Measurements from ENCODE around the gene UBA52. TPM values are rescaled to one million over a fixed set of nuclear protein-coding genes. Genes with fewer than 3 reads are reported as not detected.

UBA52 gene
- total and polyA plus RNA-seq, 2 of the 13 experiments (the other 11 are each of a cell fraction or from before 2014, with no cell fraction given): 959 to 1,782 TPM

- no peak for DNase-seq (ENCODE audit: low spot score)
- BruUV-seq (replicated peaks): no TSS peak
- CTCF ChIA-PET (ENCODE audit: low intra/inter-chr PET ratio, low total read pairs): no interaction called here
Measured at GRCh38 chr19:18620311-18620710, 48.7 kb downstream of the UBA52 start.

More at GRCh38 chr19:18620311-18620710, 48.7 kb downstream of the UBA52 start:
- H3K36me3 ChIP-seq (replicated peaks in 1 of 2; ENCODE audit: control insufficient read depth in 1 of 2, insufficient read depth in 2 of 2, low read length in 2 of 2): no peaks in the 10 kb centered on the region
- no peaks in the 10 kb centered on the region for H3K27me3 ChIP-seq (ENCODE audit: control insufficient read depth in 1 of 2, insufficient read depth in 2 of 2, low read length in 2 of 2)
- POLR2A ChIA-PET: no interaction called here
- H3K4me2 ChIP-seq (ENCODE audit: low read depth, low read length): no peak overlapping the region
- no peak overlapping the region for H3K4me3 ChIP-seq (replicated peaks in 1 of 3; ENCODE audit: insufficient read depth in 1 of 3, low read depth in 2 of 3, low read length in 3 of 3)
- H3K9me3 ChIP-seq (ENCODE audit: low read length): no peaks in the 10 kb centered on the region
- no peak for FAIRE-seq
- intact Hi-C loops (cut with micrococcal nuclease; ENCODE audit: unreplicated experiment): no loop called here
- TF ChIP-seq FOXP4 (CRISPR knock-in tag; IDR thresholded peaks at IDR 0.05) (no peak), NR2C2 (CRISPR knock-in tag; IDR thresholded peaks at IDR 0.05; ENCODE audit: borderline replicate concordance) (no peak), ZNF224 (CRISPR knock-in tag; IDR thresholded peaks at IDR 0.05) (no peak), ZNF746 (CRISPR knock-in tag; IDR thresholded peaks at IDR 0.05) (no peak), NPAS2 (CRISPR knock-in tag; IDR thresholded peaks at IDR 0.05; ENCODE audit: borderline replicate concordance) (no peak), ARNT2 (CRISPR knock-in tag; IDR thresholded peaks at IDR 0.05; ENCODE audit: low read depth) (no peak), ZSCAN25 (CRISPR knock-in tag; IDR thresholded peaks at IDR 0.05) (no peak), ZNF329 (CRISPR knock-in tag; IDR thresholded peaks at IDR 0.05; ENCODE audit: low read depth) (no peak), ZFP91 (CRISPR knock-in tag; IDR thresholded peaks at IDR 0.05; ENCODE audit: borderline replicate concordance) (no peak), ZFP36L2 (CRISPR knock-in tag; IDR thresholded peaks at IDR 0.05) (no peak), SALL2 (CRISPR knock-in tag; IDR thresholded peaks at IDR 0.05) (no peak)
- H4K20me1 ChIP-seq (ENCODE audit: insufficient read depth, low read length): no peaks in the 10 kb centered on the region
- in situ Hi-C loops (cut with HindIII; ENCODE audit: extremely low pct_ligation_motif_present, low pct_unique_long_range_greater_than_20kb): no loop called here
- no peaks in the 10 kb centered on the region for H3K79me2 ChIP-seq (ENCODE audit: insufficient read depth, low read length)
- WGBS (ENCODE audit: low lambda C conversion rate): 68% methylated on average over 9 of the region's 10 CpGs
- no peak overlapping the region for H3K27ac ChIP-seq (ENCODE audit: extremely low read length, insufficient read depth, low read length)
- H3K9ac ChIP-seq (ENCODE audit: insufficient read depth, low read depth, low read length): no peak overlapping the region
- H3K4me1 ChIP-seq (ENCODE audit: insufficient read depth, low read length): no peaks in the 10 kb centered on the region
- H2AFZ ChIP-seq (ENCODE audit: low read length): no peak overlapping the region
- peak; percentile 32; the same call in 1 of the 3 replicates for ATAC-seq
